ENCODE measurements around the gene PTCD2.

DNA sequence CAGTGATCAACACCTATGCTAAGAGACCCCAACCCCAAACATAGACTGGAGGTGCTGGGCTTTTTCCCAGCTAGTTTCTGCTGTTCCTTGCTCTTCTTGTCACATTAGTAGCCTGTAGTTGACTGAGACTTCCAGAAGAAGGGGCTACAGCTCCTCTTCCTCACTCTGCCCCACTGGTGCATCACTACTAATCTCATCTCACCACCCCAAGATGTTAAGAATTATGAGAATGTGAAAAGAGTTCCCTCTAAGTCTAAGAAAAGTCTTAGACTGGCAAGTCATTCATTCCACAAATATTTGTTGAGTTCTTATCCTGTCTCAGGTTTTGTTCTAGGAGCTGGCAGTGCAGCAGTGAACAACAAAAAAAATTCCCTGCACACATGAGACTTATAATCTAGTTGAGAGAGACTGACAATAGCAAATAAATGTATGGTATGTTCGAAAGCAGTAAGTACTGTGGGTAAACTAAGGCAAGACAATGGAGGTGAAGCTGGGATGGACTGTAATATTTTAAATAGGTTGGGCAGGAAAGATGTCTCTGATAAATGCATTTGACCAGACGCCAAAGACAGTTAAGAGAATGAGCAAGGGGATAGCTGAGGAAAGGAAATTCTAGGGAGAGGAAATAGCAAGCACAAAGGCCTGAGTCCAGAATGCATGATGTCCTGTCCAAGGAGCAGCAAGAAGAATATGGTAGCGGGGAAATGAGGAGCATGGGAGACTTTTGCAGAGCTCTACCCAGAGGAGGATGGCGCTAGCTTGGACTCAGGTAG, 92.3 kb downstream of the PTCD2 start:
- no peak for TF ChIP-seq CTCF (IDR thresholded peaks at IDR 0.05)
- no peak for TF ChIP-seq EP300 (IDR thresholded peaks at IDR 0.05)
